Psoas muscle (tissue), 8 donors: Measurements from ENCODE around the gene CAMTA1. TPM values are rescaled to one million over a fixed set of nuclear protein-coding genes. Genes with fewer than 3 reads are reported as not detected.

Experiments used
- ATAC-seq, 4 donors: fragments of 200-7000 bp; cut with Tn5 transposase; one replicate each; pipeline ENCODE4 v1.9.1; 2020; ENCODE audit warnings: moderate library complexity in 3 of 4, mild to moderate bottlenecking in 2 of 4
- DNase-seq, 2 donors: peaks; one replicate each; pipeline ENCODE4 v3.0.0-alpha.2; 2020
- H3K27ac ChIP-seq: fragments of 200-600 bp; one replicate; pipeline ENCODE4 v1.8.0; 2022
- H3K27me3 ChIP-seq, 3 donors: fragments of 200-600 bp in 1 of 3; one replicate each; pipeline versions ENCODE4 v1.6.1 to v1.8.0; 2013 to 2022; ENCODE audit warnings: low read length in 2 of 3, mild to moderate bottlenecking in 2 of 3, moderate library complexity in 1 of 3; ENCODE audit not compliant: insufficient read depth in 3 of 3
- H3K36me3 ChIP-seq, 2 donors: fragments of 200-600 bp in 1 of 2; one replicate each; pipeline versions ENCODE4 v1.6.1 to v1.8.0; 2013 to 2022; ENCODE audit warnings: low read depth in 1 of 2, mild to moderate bottlenecking in 1 of 2, moderate library complexity in 1 of 2; ENCODE audit not compliant: insufficient read depth in 1 of 2
- H3K4me1 ChIP-seq: fragments of 200-600 bp; one replicate; pipeline ENCODE4 v1.8.0; 2022
- H3K4me3 ChIP-seq: fragments of 200-600 bp; one replicate; pipeline ENCODE4 v1.8.0; 2022; ENCODE audit warnings: mild to moderate bottlenecking
- H3K9me3 ChIP-seq: fragments of 200-600 bp; one replicate; pipeline ENCODE4 v1.8.0; 2022
- CTCF ChIP-seq: fragments of 200-600 bp; IDR thresholded peaks from one replicate; pipeline ENCODE4 v1.8.0; 2022; ENCODE audit warnings: antibody characterized with exemption
- WGBS, 3 donors: extraction: QIAGEN DNeasy Blood & Tissue Kit; methylation state at CpG; one replicate each; pipeline versions ENCODE4 v1.1.6 to v1.1.7; 2013; 5-methylcytosine and 5-hydroxymethylcytosine counted together
- intact Hi-C, 2 donors: fragments of 100-400 bp; cut with DNase I; formaldehyde crosslinking; loops; one replicate each; pipeline versions ENCODE4 v1.11.0 to v1.14.2; 2022
- polyA plus RNA-seq, 3 donors: library from polyadenylated mRNA; stranded (reverse); fragments of 200-250 nt; gene quantifications; one replicate each; pipeline ENCODE4 v1.2.3, GENCODE V29; 2013
- total RNA-seq, 4 donors: library from RNA; stranded (reverse); fragmentation: NEBNext Ultra II Directional in 2 of 4; extraction: Animal tissue kit (Norgen Biotek cat#: 25700) in 2 of 4; gene quantifications; one replicate each; pipeline versions ENCODE4 v1.2.1 to v1.2.4, GENCODE V29; 2021 to 2023
- donor health status: healthy with polysubstance abuse.
- donor health status: DM: no; HTN: no; CAD: no; lungs with moderate emphysema.
- donor health status: Bipolar disorder and iron deficiency.
- donor health status: healthy.
- donor health status: DM: yes; HTN: yes; CAD: no.
- donor health status: DM: no; HTN: no; CAD: no.
- donor health status: DM: no; HTN: no; CAD: no.
- donor health status: DM: yes; HTN: yes; CAD: no.

CAMTA1 gene
- total and polyA plus RNA-seq, 7 donors, result 64.6 to 206 (median 76.5) TPM

GRCh38 chr1:7754234-7754633, 969.0 kb downstream of the CAMTA1 start:
- no peaks in the 10 kb centered on the region for H3K4me1 ChIP-seq
- TF ChIP-seq CTCF, result no peak

GRCh38 chr1:7755448-7755847, 970.2 kb downstream of the CAMTA1 start:
- Histone ChIP-seq H3K36me3 (no peaks in the 10 kb centered on the region), H3K27me3 (no peaks in the 10 kb centered on the region), H3K9me3 (no peaks in the 10 kb centered on the region), H3K27ac (no peak overlapping the region), H3K4me3 (no peak overlapping the region), H3K4me1 (no peaks in the 10 kb centered on the region)
- DNase-seq (no peak), ATAC-seq (no peak)
- 3 to 96% (median 54%) methylated on average over 1 of the region's 1 CpG for WGBS, 3 donors
- intact Hi-C loops, result no loop called here
- no peak for TF ChIP-seq CTCF

More at GRCh38 chr1:7754234-7754633, 969.0 kb downstream of the CAMTA1 start:
- WGBS, 3 donors, result 86% methylated on average over 3 of the region's 3 CpGs
- intact Hi-C loops, result no loop called here
- Histone ChIP-seq H3K27me3 (no peaks in the 10 kb centered on the region), H3K27ac (no peak overlapping the region), H3K4me3 (no peak overlapping the region), H3K9me3 (no peaks in the 10 kb centered on the region), H3K36me3 (no peaks in the 10 kb centered on the region)
- ATAC-seq (no peak), DNase-seq (no peak)

GRCh38 chr1:7760245-7760644, 975.0 kb downstream of the CAMTA1 start:
- Histone ChIP-seq H3K27ac (no peak overlapping the region), H3K27me3 (no peaks in the 10 kb centered on the region), H3K9me3 (no peaks in the 10 kb centered on the region), H3K36me3 (no peaks in the 10 kb centered on the region), H3K4me1 (no peaks in the 10 kb centered on the region), H3K4me3 (no peak overlapping the region)
- intact Hi-C loops, result no loop called here
- TF ChIP-seq CTCF, result no peak
- no peak for DNase-seq
- ATAC-seq, result no peak
- 79 to 81% (median 79%) methylated on average over 6 of the region's 6 CpGs for WGBS, 3 donors

- DNase-seq, result no peak
- H3K9me3 ChIP-seq, result no peaks in the 10 kb centered on the region
- TF ChIP-seq CTCF, result no peak
- H3K36me3 ChIP-seq, result no peaks in the 10 kb centered on the region
- no peak overlapping the region for H3K4me3 ChIP-seq
- no peak for ATAC-seq
- no peaks in the 10 kb centered on the region for H3K4me1 ChIP-seq
- H3K27me3 ChIP-seq, result no peaks in the 10 kb centered on the region
- 83 to 92% (median 83%) methylated on average over 3 of the region's 3 CpGs for WGBS, 3 donors
- no peak overlapping the region for H3K27ac ChIP-seq
- intact Hi-C loops, result no loop called here
These were observed 975.8 kb downstream of the CAMTA1 start for GRCh38 chr1:7761103-7761502.

GRCh38 chr1:7767176-7767575, 981.9 kb downstream of the CAMTA1 start:
- H3K27ac ChIP-seq, result no peak overlapping the region
- no peak overlapping the region for H3K4me3 ChIP-seq
- peaks cover 10% of the 10 kb centered on the region for H3K4me1 ChIP-seq
- H3K36me3 ChIP-seq, result no peaks in the 10 kb centered on the region
- no peaks in the 10 kb centered on the region for H3K27me3 ChIP-seq
- no peak for TF ChIP-seq CTCF
- no peaks in the 10 kb centered on the region for H3K9me3 ChIP-seq
- DNase-seq (no peak), ATAC-seq (no peak)
- intact Hi-C loops, result no loop called here
- 81 to 87% (median 82%) methylated on average over 4 of the region's 4 CpGs for WGBS, 3 donors
